ENCODE data around the gene RAD54L.

- TF ChIP-seq CTCF (IDR thresholded peaks at IDR 0.05; ENCODE audit: insufficient read depth, low read length) = no peak
- TF ChIP-seq, protein P1, sequence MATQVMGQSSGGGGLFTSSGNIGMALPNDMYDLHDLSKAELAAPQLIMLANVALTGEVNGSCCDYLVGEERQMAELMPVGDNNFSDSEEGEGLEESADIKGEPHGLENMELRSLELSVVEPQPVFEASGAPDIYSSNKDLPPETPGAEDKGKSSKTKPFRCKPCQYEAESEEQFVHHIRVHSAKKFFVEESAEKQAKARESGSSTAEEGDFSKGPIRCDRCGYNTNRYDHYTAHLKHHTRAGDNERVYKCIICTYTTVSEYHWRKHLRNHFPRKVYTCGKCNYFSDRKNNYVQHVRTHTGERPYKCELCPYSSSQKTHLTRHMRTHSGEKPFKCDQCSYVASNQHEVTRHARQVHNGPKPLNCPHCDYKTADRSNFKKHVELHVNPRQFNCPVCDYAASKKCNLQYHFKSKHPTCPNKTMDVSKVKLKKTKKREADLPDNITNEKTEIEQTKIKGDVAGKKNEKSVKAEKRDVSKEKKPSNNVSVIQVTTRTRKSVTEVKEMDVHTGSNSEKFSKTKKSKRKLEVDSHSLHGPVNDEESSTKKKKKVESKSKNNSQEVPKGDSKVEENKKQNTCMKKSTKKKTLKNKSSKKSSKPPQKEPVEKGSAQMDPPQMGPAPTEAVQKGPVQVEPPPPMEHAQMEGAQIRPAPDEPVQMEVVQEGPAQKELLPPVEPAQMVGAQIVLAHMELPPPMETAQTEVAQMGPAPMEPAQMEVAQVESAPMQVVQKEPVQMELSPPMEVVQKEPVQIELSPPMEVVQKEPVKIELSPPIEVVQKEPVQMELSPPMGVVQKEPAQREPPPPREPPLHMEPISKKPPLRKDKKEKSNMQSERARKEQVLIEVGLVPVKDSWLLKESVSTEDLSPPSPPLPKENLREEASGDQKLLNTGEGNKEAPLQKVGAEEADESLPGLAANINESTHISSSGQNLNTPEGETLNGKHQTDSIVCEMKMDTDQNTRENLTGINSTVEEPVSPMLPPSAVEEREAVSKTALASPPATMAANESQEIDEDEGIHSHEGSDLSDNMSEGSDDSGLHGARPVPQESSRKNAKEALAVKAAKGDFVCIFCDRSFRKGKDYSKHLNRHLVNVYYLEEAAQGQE (IDR thresholded peaks at IDR 0.05; ENCODE audit: insufficient replicate concordance, low read depth) = no peak
Observed at GRCh38 chr1:46254668-46255067, 7.1 kb downstream of the RAD54L start.
